Fibroblast of skin of left biceps (primary cell): ENCODE data around the gene P2RX6.
A peak's percentile ranks its signal among the peaks of the same experiment; 100 is the strongest.
"Not testable (repeated sequence)": the region's sequence is repeated elsewhere in the genome, so short reads cannot be mapped to it uniquely, and the experiment has no call there.

ENCODE experiments used
- DNase-seq, 2 experiments: peaks; one replicate each; pipeline ENCODE4 v3.0.0-alpha.2; 2013; ENCODE audit warnings: low read depth in 2 of 2

The P2RX6 gene

GRCh38 chr22:21031545-21032036 lies 16.6 kb downstream of the P2RX6 start:
- DNase-seq, result no peak

- DNase-seq, result no peak
Observed at GRCh38 chr22:21032037-21032867, 17.3 kb downstream of the P2RX6 start, which contains the start of gene SLC7A4. Gene SLC7A4, minus strand, starts transcription at chr22:21032561. Its CDS starts 749 bp downstream, at chr22:21031812.

- DNase-seq, result no peak
Observed at GRCh38 chr22:21032868-21033688, 18.1 kb downstream of the P2RX6 start.

- DNase-seq, result no peak
Observed at GRCh38 chr22:21033895-21034294, 18.9 kb downstream of the P2RX6 start.

- no peak for DNase-seq
Observed at GRCh38 chr22:21034989-21035388, 20.0 kb downstream of the P2RX6 start.

- no peak for DNase-seq
Observed at GRCh38 chr22:21038405-21038804, 23.4 kb downstream of the P2RX6 start.

- DNase-seq, result not testable (repeated sequence)
Observed at GRCh38 chr22:21039158-21039557, 24.2 kb downstream of the P2RX6 start.

- DNase-seq, result peak in 1 of 2 experiments; percentile 16
Observed at GRCh38 chr22:21041937-21042336, 27.0 kb downstream of the P2RX6 start.

GRCh38 chr22:21042978-21043859 lies 28.3 kb downstream of the P2RX6 start:
- DNase-seq, result no peak

GRCh38 chr22:21043860-21044535 lies 29.0 kb downstream of the P2RX6 start:
- no peak for DNase-seq

- peak in 1 of 2 experiments; percentile 12 for DNase-seq
Observed at GRCh38 chr22:21044931-21045584, 30.1 kb downstream of the P2RX6 start.

- DNase-seq, result peak; percentile 69 to 74
Observed at GRCh38 chr22:21045585-21046294, 30.8 kb downstream of the P2RX6 start, which contains the start of gene LRRC74B. Gene LRRC74B, plus strand, starts transcription at chr22:21045946. Its CDS starts 41 bp downstream, at chr22:21045987.

GRCh38 chr22:21047035-21047661 lies 32.2 kb downstream of the P2RX6 start:
- no peak for DNase-seq

GRCh38 chr22:21047730-21048129 lies 32.8 kb downstream of the P2RX6 start:
- no peak for DNase-seq

GRCh38 chr22:21048448-21048847 lies 33.5 kb downstream of the P2RX6 start:
- DNase-seq, result not testable (repeated sequence)

- not testable (repeated sequence) for DNase-seq
Observed at GRCh38 chr22:21048965-21049364, 34.0 kb downstream of the P2RX6 start.

- DNase-seq, result no peak
Observed at GRCh38 chr22:21051145-21051830, 36.3 kb downstream of the P2RX6 start.

- DNase-seq, result no peak
Observed at GRCh38 chr22:21051831-21052400, 37.0 kb downstream of the P2RX6 start.
